Measurements from ENCODE around the gene TRPM2.

GRCh38 chr21:44466996-44467858 is 113.8 kb downstream of the TRPM2 start:
- TF ChIP-seq MXI1 (IDR thresholded peaks at IDR 0.05; ENCODE audit: borderline replicate concordance, low read depth, low read length) (no peak), CTCF (conservative IDR thresholded peaks at IDR 0.05; ENCODE audit: low read depth, low read length) (no peak), CEBPB (IDR thresholded peaks at IDR 0.05; ENCODE audit: low read depth, low read length) (no peak), RCOR1 (IDR thresholded peaks at IDR 0.05; ENCODE audit: insufficient replicate concordance, low read length) (no peak), POLR2A (IDR thresholded peaks at IDR 0.05; ENCODE audit: low read depth, low read length) (no peak), RAD21 (IDR thresholded peaks at IDR 0.05; ENCODE audit: low read length) (no peak), ELK1 (IDR thresholded peaks at IDR 0.05; ENCODE audit: borderline replicate concordance, low read depth, low read length) (no peak), SMC3 (IDR thresholded peaks at IDR 0.05; ENCODE audit: low read depth, low read length) (no peak)

Measured in IMR-90 (cell line).